ENCODE data around the gene MAPK12.

DNA sequence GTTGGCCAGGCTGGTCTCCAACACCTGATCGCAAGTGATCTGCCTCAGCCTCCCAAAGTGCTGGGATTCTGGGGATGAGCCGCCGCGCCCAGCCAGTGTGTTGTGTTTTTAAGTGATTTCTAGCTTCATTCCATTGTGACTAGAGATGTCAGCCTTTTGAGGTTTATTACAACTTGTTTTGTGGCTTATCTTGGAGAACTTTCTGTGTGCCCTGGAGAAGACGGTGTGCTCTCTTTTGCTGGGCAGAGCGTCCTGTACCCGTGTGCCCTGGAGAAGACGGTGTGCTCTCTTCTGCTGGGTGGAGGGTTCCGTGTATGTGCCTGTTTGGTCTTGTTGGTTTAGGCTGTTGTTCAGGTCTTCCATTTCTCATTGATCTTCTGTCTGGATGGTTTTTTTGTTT, 48.2 kb downstream of the MAPK12 start:
- TF ChIP-seq TCF12 (IDR thresholded peaks at IDR 0.05; ENCODE audit: low read depth, low read length) (no peak), CREB1 (IDR thresholded peaks at IDR 0.05; ENCODE audit: low read depth) (no peak), BHLHE40 (IDR thresholded peaks at IDR 0.05; ENCODE audit: borderline replicate concordance in 1 of 2, low read depth in 2 of 2, low read length in 1 of 2) (no peak), NR2C1 (IDR thresholded peaks at IDR 0.05) (no peak), BRCA1 (IDR thresholded peaks at IDR 0.05; ENCODE audit: low read depth, low read length) (no peak), YY1 (IDR thresholded peaks at IDR 0.05; ENCODE audit: low read depth, low read length) (no peak), CHD2 (IDR thresholded peaks at IDR 0.05; ENCODE audit: borderline replicate concordance, low read depth, low read length) (no peak)
- TF ChIP-seq, protein P1, sequence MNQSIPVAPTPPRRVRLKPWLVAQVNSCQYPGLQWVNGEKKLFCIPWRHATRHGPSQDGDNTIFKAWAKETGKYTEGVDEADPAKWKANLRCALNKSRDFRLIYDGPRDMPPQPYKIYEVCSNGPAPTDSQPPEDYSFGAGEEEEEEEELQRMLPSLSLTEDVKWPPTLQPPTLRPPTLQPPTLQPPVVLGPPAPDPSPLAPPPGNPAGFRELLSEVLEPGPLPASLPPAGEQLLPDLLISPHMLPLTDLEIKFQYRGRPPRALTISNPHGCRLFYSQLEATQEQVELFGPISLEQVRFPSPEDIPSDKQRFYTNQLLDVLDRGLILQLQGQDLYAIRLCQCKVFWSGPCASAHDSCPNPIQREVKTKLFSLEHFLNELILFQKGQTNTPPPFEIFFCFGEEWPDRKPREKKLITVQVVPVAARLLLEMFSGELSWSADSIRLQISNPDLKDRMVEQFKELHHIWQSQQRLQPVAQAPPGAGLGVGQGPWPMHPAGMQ (IDR thresholded peaks at IDR 0.05; ENCODE audit: borderline replicate concordance), result no peak
- TF ChIP-seq, protein P2, sequence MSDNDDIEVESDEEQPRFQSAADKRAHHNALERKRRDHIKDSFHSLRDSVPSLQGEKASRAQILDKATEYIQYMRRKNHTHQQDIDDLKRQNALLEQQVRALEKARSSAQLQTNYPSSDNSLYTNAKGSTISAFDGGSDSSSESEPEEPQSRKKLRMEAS (IDR thresholded peaks at IDR 0.05; ENCODE audit: low read depth, low read length), result no peak
- TF ChIP-seq, protein P3, sequence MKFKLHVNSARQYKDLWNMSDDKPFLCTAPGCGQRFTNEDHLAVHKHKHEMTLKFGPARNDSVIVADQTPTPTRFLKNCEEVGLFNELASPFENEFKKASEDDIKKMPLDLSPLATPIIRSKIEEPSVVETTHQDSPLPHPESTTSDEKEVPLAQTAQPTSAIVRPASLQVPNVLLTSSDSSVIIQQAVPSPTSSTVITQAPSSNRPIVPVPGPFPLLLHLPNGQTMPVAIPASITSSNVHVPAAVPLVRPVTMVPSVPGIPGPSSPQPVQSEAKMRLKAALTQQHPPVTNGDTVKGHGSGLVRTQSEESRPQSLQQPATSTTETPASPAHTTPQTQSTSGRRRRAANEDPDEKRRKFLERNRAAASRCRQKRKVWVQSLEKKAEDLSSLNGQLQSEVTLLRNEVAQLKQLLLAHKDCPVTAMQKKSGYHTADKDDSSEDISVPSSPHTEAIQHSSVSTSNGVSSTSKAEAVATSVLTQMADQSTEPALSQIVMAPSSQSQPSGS (IDR thresholded peaks at IDR 0.05; ENCODE audit: low read length), result no peak
